HG02938 (cell line): ENCODE measurements around the gene POU2AF2.
"Not testable (repeated sequence)": the region's sequence is repeated elsewhere in the genome, so short reads cannot be mapped to it uniquely, and the experiment has no call there.

Source experiments
- ATAC-seq: cut with Tn5 transposase; IDR thresholded peaks from one replicate; pipeline ENCODE4 v1.9.1; 2021; ENCODE audit warnings: mild to moderate bottlenecking, moderate library complexity; ENCODE audit not compliant: unreplicated experiment

The POU2AF2 gene

DNA sequence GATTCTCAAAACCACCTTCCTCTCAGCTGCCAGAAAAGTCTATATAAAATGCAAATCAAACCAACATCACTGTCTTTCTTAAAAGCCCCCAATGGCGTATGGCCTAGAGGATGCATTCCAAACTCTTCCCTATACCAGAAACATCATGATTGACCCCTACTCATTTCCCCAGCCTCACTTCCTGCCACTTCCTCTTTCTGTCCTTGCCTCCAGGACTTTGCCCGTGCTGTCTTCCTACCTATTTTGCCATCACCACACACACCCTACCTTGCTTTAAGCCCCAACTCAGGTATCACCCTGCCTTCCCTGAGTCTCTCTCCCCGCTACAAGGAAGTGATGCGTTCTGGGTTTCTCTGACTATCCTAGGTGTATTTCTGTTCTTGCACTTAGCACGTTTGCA, 8.1 kb downstream of the POU2AF2 start:
- ATAC-seq: no peak

DNA sequence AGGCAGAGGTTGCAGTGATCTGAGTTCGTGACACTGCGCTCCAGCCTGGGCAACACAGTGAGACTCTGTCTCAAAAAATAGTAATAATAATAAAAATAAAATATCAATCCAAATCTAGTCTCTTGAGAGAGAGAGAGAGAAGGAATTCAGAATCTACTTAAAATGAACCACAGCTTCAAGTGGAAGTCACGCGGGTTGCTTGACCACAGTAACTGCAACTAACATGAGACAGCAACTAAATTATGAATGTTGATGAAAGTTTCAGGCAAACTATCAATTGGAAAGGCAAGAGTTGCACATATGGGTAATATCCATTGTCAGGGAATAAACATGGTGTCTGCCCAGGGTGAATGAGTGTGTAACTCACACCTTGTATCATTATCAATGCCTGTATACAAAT, 12.5 kb downstream of the POU2AF2 start:
- ATAC-seq: no peak

DNA sequence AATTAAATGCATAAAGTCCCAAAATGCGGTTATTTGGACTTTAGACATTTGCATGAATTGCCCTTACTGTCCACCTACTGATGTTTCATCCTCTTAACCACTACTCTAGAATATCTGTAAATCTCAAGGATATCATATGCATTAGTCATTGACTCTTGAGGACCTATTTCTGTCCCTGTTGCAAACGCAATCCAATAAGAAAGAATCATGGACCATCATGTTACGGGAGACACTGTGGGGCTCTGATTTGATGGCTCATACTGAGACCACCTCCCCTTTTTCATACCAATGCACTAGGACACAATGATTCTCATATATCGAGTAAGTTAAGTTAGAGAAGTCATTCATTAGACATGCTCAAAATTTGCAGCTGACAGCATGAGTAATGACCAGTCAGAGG, 14.4 kb downstream of the POU2AF2 start:
- no peak for ATAC-seq

DNA sequence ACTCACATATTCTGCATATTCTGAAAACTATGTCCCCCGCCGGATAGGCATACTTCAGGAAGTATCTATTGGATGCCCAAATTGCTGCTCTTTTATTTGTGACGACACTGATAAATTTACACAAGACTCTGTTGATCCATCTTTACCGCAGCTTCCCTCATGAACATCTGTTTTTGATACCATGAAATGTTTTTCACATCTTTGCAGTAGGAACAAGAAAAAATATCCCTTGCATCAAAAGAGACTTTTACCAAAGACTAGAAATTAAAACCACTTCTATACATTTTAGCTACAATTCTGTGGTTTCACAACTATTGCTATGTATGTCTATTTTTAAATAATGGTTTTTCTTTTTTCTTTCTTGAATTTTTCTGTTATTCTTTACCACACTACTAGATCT, 15.3 kb downstream of the POU2AF2 start:
- ATAC-seq: no peak

DNA sequence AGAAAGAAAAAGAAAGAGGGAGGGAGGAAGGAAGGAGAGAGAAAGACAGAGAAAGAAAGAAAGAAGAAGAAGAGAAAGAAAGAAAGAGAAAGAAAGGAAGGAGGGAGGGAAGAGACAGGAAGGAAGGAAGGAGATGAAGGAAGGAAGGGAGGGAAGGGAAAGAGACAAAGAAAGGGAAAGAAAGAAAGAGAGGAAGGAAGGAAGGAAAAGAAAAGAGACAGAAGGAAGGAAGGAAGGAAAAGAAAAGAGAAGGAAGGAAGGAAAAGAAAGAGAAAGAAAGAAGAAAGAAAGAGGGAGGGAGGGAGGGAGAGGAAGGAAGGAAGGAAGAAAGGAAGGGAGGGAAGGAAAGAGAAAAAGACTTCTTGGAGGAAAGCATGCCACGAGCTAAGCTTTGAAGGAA, 19.1 kb downstream of the POU2AF2 start:
- no peak for ATAC-seq

DNA sequence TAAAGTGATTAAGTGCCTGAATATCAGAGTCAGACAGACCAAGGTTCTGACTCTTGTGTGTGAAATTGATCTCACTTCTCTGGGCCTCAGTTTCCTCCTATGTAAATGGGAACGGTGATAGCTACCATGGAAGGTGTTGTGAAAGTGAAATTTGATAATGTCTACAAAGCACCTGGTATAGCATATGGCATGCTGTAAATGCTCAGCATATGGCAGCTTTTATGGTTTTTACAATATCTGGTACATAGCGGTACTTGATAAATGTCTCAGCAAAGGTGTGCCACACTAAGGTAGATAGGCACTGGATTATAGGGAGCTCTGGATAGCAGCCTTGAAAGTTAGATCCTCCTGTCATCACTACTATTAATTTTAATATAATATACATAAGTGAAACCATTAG, 19.9 kb downstream of the POU2AF2 start:
- ATAC-seq: no peak

DNA sequence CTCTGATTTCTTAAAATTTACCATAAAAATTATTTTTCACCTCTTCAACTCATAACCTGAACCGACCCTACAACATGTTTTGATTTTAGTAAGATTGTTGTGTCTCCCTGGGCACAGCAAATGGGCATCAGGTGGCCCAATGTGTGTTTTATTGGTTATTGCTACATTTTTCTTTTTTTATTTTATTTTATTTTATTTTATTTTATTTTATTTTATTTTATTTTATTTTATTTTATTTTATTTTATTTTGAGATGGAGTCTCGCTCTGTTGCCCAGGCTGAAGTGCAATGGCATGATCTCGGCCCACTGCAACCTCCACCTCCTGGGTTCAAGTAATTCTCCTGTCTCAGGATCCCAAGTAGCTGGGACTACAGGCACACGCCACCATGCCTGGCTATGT, 22.8 kb downstream of the POU2AF2 start:
- not testable (repeated sequence) for ATAC-seq

DNA sequence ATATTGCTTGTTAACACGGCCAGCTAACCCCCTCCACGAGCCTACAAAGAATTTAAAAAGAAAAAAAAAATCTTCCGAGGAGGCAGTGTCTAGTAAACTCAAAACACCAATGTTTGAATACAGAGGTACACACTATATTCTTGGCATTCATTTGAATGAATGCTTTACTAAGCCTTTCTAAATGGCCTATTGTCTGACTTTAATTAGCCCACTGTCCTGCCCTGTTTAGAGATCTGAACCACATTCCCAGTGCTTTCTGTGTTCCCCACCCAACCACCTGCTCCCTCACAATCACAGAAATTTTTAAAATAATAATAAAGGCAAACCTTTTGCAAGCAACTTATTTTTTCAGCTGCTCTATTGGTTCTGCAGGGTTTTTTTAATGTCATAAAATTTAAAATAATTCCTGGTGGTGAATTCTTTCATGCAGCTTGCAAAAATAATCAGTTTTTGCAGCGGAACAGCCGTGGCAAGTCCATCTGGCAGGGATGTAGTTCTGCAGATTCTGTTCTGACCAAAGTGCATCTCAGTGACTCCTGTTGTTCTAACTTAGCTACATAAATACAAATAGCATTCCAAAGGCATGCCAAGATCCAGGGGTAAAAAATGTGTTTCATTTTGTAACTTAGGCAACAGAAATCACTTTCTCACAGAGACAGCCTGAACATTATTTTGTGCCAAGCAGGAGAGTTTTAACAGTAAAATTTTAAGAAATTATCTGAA, 23.8 kb downstream of the POU2AF2 start:
- ATAC-seq: no peak

DNA sequence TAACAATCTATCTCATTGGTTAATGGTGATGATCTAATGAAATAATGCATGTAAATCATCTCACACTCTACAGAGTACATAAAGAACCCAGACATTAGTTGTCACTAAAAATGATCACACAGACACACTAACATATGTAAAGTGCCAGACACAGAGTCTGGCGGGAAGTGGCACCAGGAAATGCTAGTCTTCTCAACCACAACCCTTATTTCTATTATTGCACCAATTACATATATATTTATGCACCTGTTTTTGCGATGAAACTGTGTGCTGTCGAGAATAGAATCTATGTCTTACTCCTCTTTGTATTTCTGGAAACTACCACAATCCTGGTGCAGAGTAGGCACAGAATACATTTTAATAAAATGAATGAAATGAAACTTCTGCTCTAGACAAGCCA, 26.9 kb downstream of the POU2AF2 start:
- no peak for ATAC-seq

DNA sequence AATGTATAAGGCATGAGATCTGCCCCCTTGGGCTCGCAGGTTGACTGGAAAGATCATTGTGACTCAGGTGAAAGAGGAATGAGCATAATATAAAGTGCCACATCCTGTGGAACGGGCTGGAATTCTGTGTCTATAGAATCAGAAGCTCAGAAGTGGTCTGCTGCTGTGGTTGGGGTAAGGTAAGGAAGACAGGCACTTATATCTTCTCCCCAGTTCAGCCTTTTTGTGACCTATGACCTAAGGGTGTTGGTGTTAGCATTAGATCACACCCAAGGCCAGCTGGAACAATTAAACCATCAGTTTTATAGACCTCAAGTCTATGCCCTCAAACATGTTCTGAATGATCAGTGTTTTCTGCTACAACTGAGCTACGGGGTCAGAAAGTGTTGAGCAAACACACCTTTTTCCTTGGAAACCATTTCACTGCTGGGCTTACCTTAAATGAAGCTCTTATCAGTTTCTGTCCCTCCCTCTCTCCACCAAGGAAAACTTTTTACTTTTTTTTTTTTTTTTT, 37.1 kb downstream of the POU2AF2 start:
- no peak for ATAC-seq

DNA sequence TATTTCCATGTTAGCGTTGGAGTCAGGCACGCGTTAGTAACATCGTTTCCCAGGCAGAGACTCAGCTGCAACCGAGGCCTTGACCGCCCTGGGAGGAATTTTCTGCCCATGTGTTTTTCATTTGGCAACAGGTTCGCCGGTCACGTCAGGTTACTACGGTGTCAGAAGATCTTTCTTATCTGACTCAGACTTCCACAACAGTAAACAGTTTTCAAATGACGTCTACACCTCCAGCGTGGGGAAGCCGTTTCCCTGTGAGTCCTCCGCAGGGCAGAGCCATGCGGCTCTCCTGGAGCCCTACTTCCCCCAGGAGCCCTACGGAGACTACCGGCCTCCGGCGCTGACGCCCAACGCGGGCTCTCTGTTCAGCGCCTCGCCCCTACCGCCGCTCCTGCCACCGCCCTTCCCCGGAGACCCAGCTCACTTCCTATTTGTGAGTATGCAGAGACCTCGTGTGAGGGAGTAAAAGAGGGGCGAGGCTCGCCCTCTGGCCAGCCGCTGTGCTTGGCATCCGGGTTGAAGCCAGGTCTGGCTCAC, 38.5 kb downstream of the POU2AF2 start:
- no peak for ATAC-seq

DNA sequence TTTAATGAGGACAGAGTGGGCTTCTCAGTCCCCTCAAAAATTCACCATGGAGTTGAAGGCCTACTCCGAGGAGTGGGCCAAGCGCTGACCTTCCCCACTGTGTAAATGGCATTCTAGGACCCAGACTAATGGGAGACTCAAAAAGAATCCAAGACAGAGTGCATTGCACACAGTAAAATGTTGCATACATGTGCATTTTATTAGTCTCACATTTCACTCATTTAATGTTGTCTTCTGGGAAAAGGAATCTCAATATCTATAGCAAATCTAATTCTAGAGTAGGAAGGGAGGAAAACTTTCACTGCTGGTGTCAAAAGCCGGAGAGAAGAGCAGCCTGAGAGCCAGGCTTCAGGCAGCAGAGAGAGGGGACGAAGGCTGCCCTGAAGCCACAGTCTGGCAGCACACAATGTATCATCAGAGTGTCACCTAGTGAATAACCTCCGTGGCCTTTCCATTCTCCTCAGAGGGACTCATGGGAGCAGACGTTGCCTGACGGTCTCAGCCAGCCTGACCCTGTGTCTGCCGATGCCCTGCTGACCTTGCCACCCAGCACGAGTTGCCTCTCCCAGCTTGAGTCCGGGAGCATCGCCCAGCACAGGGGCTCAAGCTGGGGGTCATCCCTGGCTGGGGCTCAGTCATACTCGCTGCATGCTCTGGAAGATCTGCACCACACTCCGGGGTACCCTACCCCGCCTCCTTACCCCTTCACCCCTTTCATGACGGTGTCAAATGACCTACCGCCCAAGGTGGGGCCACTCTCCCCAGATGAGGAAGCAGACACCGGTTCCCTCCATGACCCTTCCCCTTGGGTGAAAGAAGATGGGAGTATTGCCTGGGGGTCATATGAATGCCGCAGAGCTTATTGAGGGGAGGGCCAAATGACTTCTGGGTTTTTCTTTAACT, 39.9 kb downstream of the POU2AF2 start:
- no peak for ATAC-seq

DNA sequence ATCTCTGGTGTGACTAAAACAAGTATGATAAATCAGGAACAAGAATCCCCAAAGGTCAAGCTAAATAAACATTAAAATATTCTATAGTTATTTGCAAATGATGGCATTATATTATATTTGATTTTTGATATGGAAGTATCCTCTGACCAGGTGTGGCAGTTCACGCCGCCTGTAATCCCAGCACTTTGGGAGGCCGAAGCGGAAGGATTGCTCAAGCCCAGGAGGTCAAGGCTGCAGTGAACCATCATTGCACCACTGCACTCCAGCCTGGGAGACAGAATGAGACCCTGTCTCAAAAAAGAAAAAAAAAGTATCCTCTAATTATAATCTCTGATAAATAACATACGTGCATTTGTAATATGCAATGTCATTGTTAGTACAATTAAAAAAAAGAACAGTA, 46.2 kb downstream of the POU2AF2 start:
- ATAC-seq: no peak

DNA sequence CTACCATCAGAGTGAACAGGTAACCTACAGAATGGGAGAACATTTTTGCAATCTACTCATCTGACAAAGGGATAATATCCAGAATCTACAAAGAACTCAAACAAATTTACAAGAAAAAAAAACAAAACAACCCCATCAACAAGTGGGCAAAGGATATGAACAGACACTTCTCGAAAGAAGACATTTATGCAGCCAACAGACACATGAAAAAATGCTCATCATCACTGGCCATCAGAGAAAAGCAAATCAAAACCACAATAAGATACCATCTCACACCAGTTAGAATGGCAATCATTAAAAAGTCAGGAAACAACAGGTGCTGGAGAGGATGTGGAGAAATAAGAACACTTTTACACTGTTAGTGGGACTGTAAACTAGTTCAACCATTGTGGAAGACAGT, 46.9 kb downstream of the POU2AF2 start:
- not testable (repeated sequence) for ATAC-seq

DNA sequence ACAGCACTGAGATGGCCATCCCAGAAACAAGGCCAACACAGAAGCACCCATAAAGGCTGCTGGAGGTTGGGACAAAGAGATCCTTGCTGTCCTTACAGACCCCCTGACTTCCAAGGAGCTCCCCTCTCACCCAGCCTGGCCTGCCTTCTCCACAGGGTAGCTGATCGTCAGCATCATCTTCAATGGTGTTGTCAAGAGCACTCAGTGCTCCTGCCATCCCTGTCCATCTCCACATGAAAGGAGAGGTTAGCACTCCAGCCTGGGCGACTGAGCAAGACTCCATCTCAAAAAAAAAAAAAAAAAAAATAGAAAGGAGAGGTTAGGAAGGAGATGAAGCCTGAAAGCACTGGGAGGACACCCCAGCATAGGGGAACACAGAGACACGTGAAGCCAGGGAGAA, 50.7 kb downstream of the POU2AF2 start:
- no peak for ATAC-seq

DNA sequence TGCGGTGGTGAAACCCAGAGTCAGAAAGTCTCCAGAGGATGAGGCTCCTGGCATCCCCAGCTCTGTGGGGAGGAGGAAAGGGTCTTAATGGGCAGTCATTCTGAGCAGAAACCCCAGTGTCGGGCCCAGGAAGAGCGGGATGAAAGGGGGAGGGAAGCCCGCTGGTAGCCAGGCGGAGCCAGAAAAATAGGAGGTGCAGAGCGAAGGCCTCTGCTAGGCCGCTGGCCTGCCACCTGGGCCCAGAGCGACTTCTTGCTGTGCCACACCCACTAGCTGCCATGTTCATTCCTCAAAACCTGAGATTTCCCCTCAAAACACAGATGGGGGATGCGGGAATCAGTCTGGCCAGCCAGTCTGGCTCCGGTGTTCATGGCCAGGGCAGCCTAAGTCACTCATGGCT, 52.2 kb downstream of the POU2AF2 start:
- ATAC-seq: no peak

DNA sequence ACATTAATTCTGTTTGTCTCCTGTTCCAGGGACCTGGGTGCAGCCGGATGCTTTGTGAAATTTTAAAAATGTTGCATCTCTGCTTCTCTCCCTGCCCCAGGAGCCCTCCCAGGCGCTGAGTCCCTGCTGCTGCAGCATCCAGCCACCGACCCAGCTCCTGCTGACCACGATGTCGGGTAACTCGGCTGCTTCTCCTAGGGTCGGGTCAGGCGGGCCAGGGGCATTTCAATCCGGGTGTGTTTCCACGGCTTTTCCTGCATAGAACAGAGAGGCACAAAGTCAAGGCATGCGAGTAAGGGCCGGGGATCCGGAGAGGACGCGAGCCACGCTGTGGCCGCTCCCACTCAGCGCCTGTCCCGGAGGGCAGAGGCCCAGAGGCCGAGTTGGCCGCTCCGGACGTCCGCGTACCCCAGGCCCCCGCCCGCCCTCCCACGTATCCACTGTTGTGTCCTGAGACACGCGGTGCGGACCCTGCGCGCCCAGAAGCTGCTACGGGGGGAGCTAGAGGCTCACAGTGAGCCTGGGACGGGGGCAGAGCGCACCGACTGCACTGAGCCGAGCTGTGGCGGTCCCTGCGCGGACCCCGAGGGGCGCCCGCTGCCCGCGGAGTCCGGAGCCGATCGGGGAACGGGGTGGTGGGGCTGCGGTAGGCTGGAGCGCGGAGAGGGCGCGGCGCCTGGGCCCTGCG, 53.0 kb downstream of the POU2AF2 start, which contains the start of gene POU2AF3:
TSS of gene POU2AF3 (plus strand) at position 134 of the 688 bp plus-strand sequence. CDS start at position 170, 36 bp downstream.
- no peak for ATAC-seq

DNA sequence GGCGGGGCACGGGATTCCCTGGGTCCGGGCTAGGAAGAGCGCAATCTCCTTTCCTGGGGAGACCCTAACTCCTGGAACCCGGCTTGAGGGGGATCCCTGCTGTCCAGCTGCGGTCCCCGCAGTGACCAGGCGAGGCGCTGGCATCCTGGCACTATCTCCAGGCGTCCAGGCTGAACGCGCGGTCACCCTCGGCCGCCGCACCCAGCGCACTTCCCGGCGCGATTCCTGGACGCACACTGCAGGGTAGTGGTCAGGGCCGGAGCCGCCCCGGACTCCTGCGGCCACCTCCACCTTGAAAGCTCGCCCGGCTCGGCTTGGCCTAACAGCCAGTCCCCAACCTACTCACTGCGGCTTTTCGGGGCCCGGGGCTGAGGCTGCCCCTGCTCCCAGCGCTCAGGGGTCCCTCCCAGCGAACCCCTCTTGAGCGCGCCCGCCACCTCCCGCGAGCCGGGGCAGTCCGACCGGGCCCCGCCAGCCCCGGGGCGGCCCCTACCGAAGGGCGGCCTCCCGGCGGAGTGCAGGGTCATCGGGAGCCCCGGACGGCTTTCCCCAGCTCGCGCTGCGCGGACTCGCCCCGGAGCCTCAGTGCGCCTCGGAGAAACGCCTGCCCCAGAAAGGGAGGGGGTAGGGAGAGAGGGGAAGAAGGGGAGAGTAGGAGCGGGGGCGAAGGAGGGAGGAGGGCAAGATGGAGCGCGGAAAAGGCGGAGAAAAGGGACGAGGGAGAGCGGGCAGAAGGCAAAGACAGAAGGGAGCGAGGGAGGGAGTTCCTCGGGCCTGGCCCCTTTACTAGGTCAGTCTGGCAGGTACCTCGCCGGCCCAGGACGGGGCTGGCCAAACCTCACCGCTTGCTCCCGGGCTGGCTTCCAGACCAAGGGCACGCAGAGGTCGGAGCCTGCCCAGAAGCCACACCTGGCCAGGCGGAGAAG, 53.8 kb downstream of the POU2AF2 start:
- ATAC-seq: no peak

DNA sequence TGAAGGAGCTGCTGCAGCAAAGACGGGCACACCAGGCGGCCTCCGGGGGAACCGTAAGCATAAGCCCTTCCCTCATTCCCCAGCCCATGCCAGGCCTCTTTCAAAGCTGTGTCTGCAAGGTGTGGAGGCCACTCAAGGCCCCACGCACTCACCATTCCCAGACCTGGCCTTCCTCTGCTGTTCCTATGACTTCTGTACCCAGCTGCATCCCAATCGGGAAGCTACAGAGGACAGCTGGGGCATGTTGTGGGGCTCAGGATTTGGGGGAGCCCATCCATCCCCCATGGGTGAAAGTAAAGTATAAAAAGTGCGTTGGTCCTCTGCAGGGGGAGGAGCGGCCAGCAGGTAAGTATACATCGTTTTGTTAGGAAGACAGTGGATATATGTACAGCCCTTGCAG, 55.0 kb downstream of the POU2AF2 start:
- ATAC-seq: no peak
